IMR-90 (cell line): ENCODE measurements around the gene MAOB. TPM values are rescaled to one million over a fixed set of nuclear protein-coding genes. Genes with fewer than 3 reads are reported as not detected.

Source experiments
- ATAC-seq: fragments of 200-7000 bp; cut with Tn5 transposase; 2 replicates; pipeline ENCODE4 v1.9.1; 2020; ENCODE audit warnings: low read depth, mild to moderate bottlenecking, moderate library complexity
- BruUV-seq: library from RNA; stranded (reverse); fragments of 400-500 nt; replicated peaks from 2 replicates; lab custom pipeline; 2021; lab: Mats Ljungman, UMichigan
- CTCF ChIA-PET: fragments of 300-600 bp; formaldehyde crosslinking; extraction: SDS; loops from one replicate; lab custom pipeline; 2021; ENCODE audit warnings: antibody characterized with exemption; lab: Yijun Ruan, JAX
- POLR2A ChIA-PET: fragments of 300-600 bp; sonication (Branson Sonifier 250); formaldehyde crosslinking; loops from one replicate; lab custom pipeline; 2022; ENCODE audit warnings: antibody characterized with exemption; ENCODE audit not compliant: unreplicated experiment; lab: Charles Lee
- DNase-seq: peaks from one replicate; pipeline ENCODE4 v3.0.0; 2013
- H2AFZ ChIP-seq: replicated peaks from 2 replicates; pipeline ENCODE3; 2013; ENCODE audit warnings: low read length, mild to moderate bottlenecking; ENCODE audit not compliant: poor library complexity
- H2AK5ac ChIP-seq: 2 replicates; pipeline ENCODE4 v1.6.1; 2013; ENCODE audit warnings: low read depth, low read length, inconsistent platforms
- H2AK9ac ChIP-seq: replicated peaks from 2 replicates; pipeline ENCODE3; 2013; ENCODE audit warnings: mild to moderate bottlenecking, low read depth, low read length, moderate library complexity; ENCODE audit not compliant: poor library complexity
- H2BK120ac ChIP-seq: 2 replicates; pipeline ENCODE4 v1.6.1; 2013; ENCODE audit warnings: low read depth, low read length, inconsistent platforms
- H2BK15ac ChIP-seq: 3 replicates; pipeline ENCODE4 v1.6.1; 2013; ENCODE audit warnings: low read depth, low read length, inconsistent platforms
- H2BK20ac ChIP-seq: 2 replicates; pipeline ENCODE4 v1.6.1; 2013; ENCODE audit warnings: low read depth, mild to moderate bottlenecking, inconsistent platforms, low read length, moderate library complexity
- H2BK5ac ChIP-seq: 2 replicates; pipeline ENCODE4 v1.6.1; 2013; ENCODE audit warnings: mild to moderate bottlenecking, low read depth, low read length, inconsistent platforms; ENCODE audit not compliant: poor library complexity, severe bottlenecking
- H3K14ac ChIP-seq: replicated peaks from 2 replicates; pipeline ENCODE4 v1.6.1; 2013; ENCODE audit warnings: low read depth, low read length, inconsistent platforms
- H3K18ac ChIP-seq: 2 replicates; pipeline ENCODE4 v1.6.1; 2013; ENCODE audit warnings: low read depth, low read length, control low read depth
- H3K23ac ChIP-seq: 2 replicates; pipeline ENCODE4 v1.6.1; 2013; ENCODE audit warnings: low read depth, low read length, inconsistent platforms
- H3K27ac ChIP-seq: 2 replicates; pipeline ENCODE4 v1.5.1; 2013; ENCODE audit warnings: mild to moderate bottlenecking, control low read depth, low read length; ENCODE audit not compliant: insufficient read depth
- H3K27me3 ChIP-seq: 2 replicates; pipeline ENCODE4 v1.6.1; 2013; ENCODE audit warnings: low read length; ENCODE audit not compliant: control insufficient read depth, insufficient read depth
- H3K36me3 ChIP-seq: 2 replicates; pipeline ENCODE4 v1.6.1; 2013; ENCODE audit warnings: low read length, mixed read lengths; ENCODE audit not compliant: control insufficient read depth, insufficient read depth
- H3K4ac ChIP-seq: 2 replicates; pipeline ENCODE4 v1.6.1; 2013; ENCODE audit warnings: low read depth, low read length, inconsistent platforms
- H3K4me1 ChIP-seq: 2 replicates; pipeline ENCODE4 v1.6.1; 2013; ENCODE audit warnings: low read length, mixed read lengths; ENCODE audit not compliant: control insufficient read depth, insufficient read depth
- H3K4me2 ChIP-seq: 2 replicates; pipeline ENCODE4 v1.6.1; 2013; ENCODE audit warnings: low read depth, mild to moderate bottlenecking, control low read depth, low read length, moderate library complexity
- H3K4me3 ChIP-seq: 2 replicates; pipeline ENCODE4 v1.5.1; 2013; ENCODE audit warnings: low read depth, mild to moderate bottlenecking, control low read depth, low read length, moderate library complexity; ENCODE audit not compliant: insufficient read depth
- H3K56ac ChIP-seq: 2 replicates; pipeline ENCODE4 v1.6.1; 2013; ENCODE audit warnings: low read length, inconsistent platforms; ENCODE audit not compliant: insufficient read depth; ENCODE audit errors: extremely low read depth
- H3K79me1 ChIP-seq, 2 experiments: 2 replicates each; pipeline ENCODE4 v1.6.1; 2013; ENCODE audit warnings: low read length in 2 of 2, inconsistent platforms in 1 of 2, low read depth in 1 of 2
- H3K9ac ChIP-seq: 2 replicates; pipeline ENCODE4 v1.6.1; 2013; ENCODE audit warnings: low read depth, low read length, control low read depth
- H3K9me1 ChIP-seq: 2 replicates; pipeline ENCODE4 v1.6.1; 2013; ENCODE audit warnings: low read length, inconsistent platforms; ENCODE audit not compliant: insufficient read depth
- H3K9me3 ChIP-seq: 2 replicates; pipeline ENCODE4 v1.6.1; 2013; ENCODE audit warnings: low read length; ENCODE audit not compliant: control insufficient read depth, insufficient read depth
- H4K20me1 ChIP-seq: 2 replicates; pipeline ENCODE4 v1.6.1; 2013; ENCODE audit warnings: low read length, inconsistent platforms; ENCODE audit not compliant: insufficient read depth
- H4K5ac ChIP-seq: 2 replicates; pipeline ENCODE4 v1.6.1; 2013; ENCODE audit warnings: mild to moderate bottlenecking, low read depth, low read length, control low read depth
- H4K8ac ChIP-seq, 2 experiments: 2 replicates each; pipeline ENCODE4 v1.6.1; 2013; ENCODE audit warnings: low read depth in 2 of 2, low read length in 2 of 2, control low read depth in 1 of 2, inconsistent platforms in 1 of 2
- H4K91ac ChIP-seq: 2 replicates; pipeline ENCODE4 v1.6.1; 2013; ENCODE audit warnings: low read depth, low read length, inconsistent platforms; ENCODE audit not compliant: insufficient read depth
- CEBPB ChIP-seq: IDR thresholded peaks from 2 replicates; pipeline ENCODE4 v1.6.1; 2012; ENCODE audit warnings: low read depth, low read length, improper control_type of control experiment
- USF2 ChIP-seq: fragments of 150-350 bp; IDR thresholded peaks from 2 replicates; pipeline ENCODE4 v1.6.1; 2017; ENCODE audit warnings: mild to moderate bottlenecking, antibody characterized with exemption, low read length, low read depth
- WGBS, 2 experiments: methylation state at CpG; one replicate each; pipeline versions ENCODE4 v1.1.5 to v1.1.7; 2013; ENCODE audit warnings: missing lambda C conversion rate in 2 of 2; ENCODE audit not compliant: insufficient read length in 1 of 2; ENCODE audit errors: extremely low coverage in 2 of 2; 5-methylcytosine and 5-hydroxymethylcytosine counted together
- dilution Hi-C: fragments of 300-500 bp; cut with HindIII; formaldehyde crosslinking; loops from one replicate; pipeline ENCODE4 v1.14.3; 2018; ENCODE audit warnings: low sequenced_read_pairs; ENCODE audit not compliant: unreplicated experiment
- in situ Hi-C: fragments of 300-500 bp; cut with MboI; formaldehyde crosslinking; loops from 3 replicates; pipeline ENCODE4 v1.14.3; 2019; ENCODE audit warnings: low sequenced_read_pairs, inconsistent platforms, mixed read lengths
- intact Hi-C: fragments of 100-400 bp; cut with micrococcal nuclease; formaldehyde crosslinking; loops from 2 replicates; pipeline ENCODE4 v1.10.0; 2022
- polyA plus RNA-seq, 3 experiments: library from polyadenylated mRNA; depleted of rRNA; stranded (reverse); fragments of >200 nt; gene quantifications; 2 replicates each; pipeline ENCODE4 v1.2.3, GENCODE V29; 2012; ENCODE audit warnings: low replicate concordance in 1 of 3
- total RNA-seq: library from RNA; depleted of rRNA; stranded (reverse); fragments of >200 nt; gene quantifications from 2 replicates; pipeline ENCODE4 v1.2.3, GENCODE V29; 2012

Gene MAOB
- total and polyA plus RNA-seq, 2 of the 4 experiments (the other 2 are of a cell fraction): 0.36 to 0.46 TPM

GRCh38 chrX:43741843-43742573 is 140.2 kb downstream of the MAOB start:
- Histone ChIP-seq H3K4me1 (no peaks in the 10 kb centered on the region), H2BK20ac (no peak overlapping the region), H4K91ac (no peak overlapping the region), H3K9me3 (no peaks in the 10 kb centered on the region), H3K56ac (no peak overlapping the region), H4K5ac (no peak overlapping the region), H3K36me3 (no peaks in the 10 kb centered on the region), H3K9ac (no peak overlapping the region), H4K8ac (no peak overlapping the region), H3K27ac (no peak overlapping the region), H3K14ac (no peak overlapping the region), H2AFZ (no peak overlapping the region), H2AK5ac (no peak overlapping the region), H2AK9ac (no peak overlapping the region), H3K9me1 (no peaks in the 10 kb centered on the region), H4K20me1 (no peaks in the 10 kb centered on the region), H2BK120ac (no peak overlapping the region), H2BK5ac (no peak overlapping the region), H2BK15ac (no peak overlapping the region), H3K4me3 (no peak overlapping the region), H3K4me2 (no peak overlapping the region), H3K79me1 (no peaks in the 10 kb centered on the region), H3K18ac (no peak overlapping the region), H3K4ac (no peak overlapping the region), H3K27me3 (peaks cover 4% of the 10 kb centered on the region), H3K23ac (no peak overlapping the region)
- intact Hi-C loops: no loop called here
- POLR2A ChIA-PET: no interaction called here
- in situ Hi-C loops: no loop called here
- no CpG with 5 or more reads among the region's 7 CpGs for WGBS, 2 experiments
- TF ChIP-seq USF2 (no peak), CEBPB (peak; percentile 76)
- no peak for ATAC-seq
- DNase-seq: no peak
- CTCF ChIA-PET: no interaction called here
- dilution Hi-C loops: no loop called here
- no TSS peak for BruUV-seq
